GM21367 (cell line): ENCODE results near the gene FILIP1.

ENCODE experiments used
- ATAC-seq: cut with Tn5 transposase; IDR thresholded peaks from one replicate; pipeline ENCODE4 v1.9.1; 2021; ENCODE audit not compliant: unreplicated experiment

The FILIP1 gene

GRCh38 chr6:75348882-75349261, 144.7 kb downstream of the FILIP1 start:
- ATAC-seq: no peak

- ATAC-seq: no peak
These were observed 145.5 kb downstream of the FILIP1 start for GRCh38 chr6:75347898-75348610.

- no peak for ATAC-seq
These were observed 148.2 kb downstream of the FILIP1 start for GRCh38 chr6:75345413-75345812.

GRCh38 chr6:75344455-75344854, 149.1 kb downstream of the FILIP1 start:
- no peak for ATAC-seq

- ATAC-seq: no peak
These were observed 149.6 kb downstream of the FILIP1 start for GRCh38 chr6:75344021-75344420.

GRCh38 chr6:75337835-75338580, 155.6 kb downstream of the FILIP1 start:
- ATAC-seq: no peak

- no peak for ATAC-seq
These were observed 159.1 kb downstream of the FILIP1 start for GRCh38 chr6:75334266-75335040.

GRCh38 chr6:75333676-75334200, 159.9 kb downstream of the FILIP1 start:
- no peak for ATAC-seq

GRCh38 chr6:75331151-75331550, 162.4 kb downstream of the FILIP1 start:
- ATAC-seq: no peak

GRCh38 chr6:75329703-75330102, 163.9 kb downstream of the FILIP1 start:
- ATAC-seq: no peak

- ATAC-seq: no peak
These were observed 165.8 kb downstream of the FILIP1 start for GRCh38 chr6:75327807-75328206.

- no peak for ATAC-seq
These were observed 166.9 kb downstream of the FILIP1 start for GRCh38 chr6:75326557-75327258.

GRCh38 chr6:75318900-75319299, 174.7 kb downstream of the FILIP1 start:
- ATAC-seq: no peak

GRCh38 chr6:75317503-75318206, 175.9 kb downstream of the FILIP1 start:
- no peak for ATAC-seq

- no peak for ATAC-seq
These were observed 177.6 kb downstream of the FILIP1 start for GRCh38 chr6:75315978-75316377.

- ATAC-seq: no peak
These were observed 185.2 kb downstream of the FILIP1 start for GRCh38 chr6:75308250-75308988.

GRCh38 chr6:75307364-75308004, 186.1 kb downstream of the FILIP1 start:
- no peak for ATAC-seq

- ATAC-seq: no peak
These were observed 187.5 kb downstream of the FILIP1 start for GRCh38 chr6:75306064-75306463.

GRCh38 chr6:75305573-75305972, 188.0 kb downstream of the FILIP1 start:
- ATAC-seq: no peak
